ENCODE results near the gene GDNF.

Gene GDNF

DNA sequence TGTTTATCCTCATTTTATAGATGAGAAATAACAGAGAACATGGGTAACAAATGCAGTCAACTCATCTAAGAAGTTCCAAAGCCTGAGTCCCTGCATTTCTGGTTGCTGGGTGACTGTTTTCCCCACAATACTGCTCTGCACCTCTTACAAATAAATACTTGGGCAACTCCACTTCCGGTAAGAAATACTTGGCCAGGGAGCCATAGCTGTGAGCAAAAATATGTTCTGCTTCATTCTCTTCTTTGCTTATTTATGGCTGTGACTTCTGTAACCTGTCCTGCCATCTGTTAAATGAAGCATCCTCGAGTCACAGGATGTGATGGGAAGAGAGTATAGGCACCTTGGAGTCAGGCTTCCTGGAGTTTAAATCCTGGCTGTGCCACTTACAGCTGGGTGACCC, 49.9 kb downstream of the GDNF start:
- no peak for ATAC-seq
- TF ChIP-seq ZNF565 (CRISPR knock-in tag; conservative IDR thresholded peaks at IDR 0.05; ENCODE audit: low read depth) = no peak
- no peak for TF ChIP-seq PPARA (CRISPR knock-in tag; IDR thresholded peaks at IDR 0.05; ENCODE audit: borderline replicate concordance)
- no peak for TF ChIP-seq TCF4 (CRISPR knock-in tag; IDR thresholded peaks at IDR 0.05; ENCODE audit: borderline replicate concordance)
- TF ChIP-seq, protein P1, sequence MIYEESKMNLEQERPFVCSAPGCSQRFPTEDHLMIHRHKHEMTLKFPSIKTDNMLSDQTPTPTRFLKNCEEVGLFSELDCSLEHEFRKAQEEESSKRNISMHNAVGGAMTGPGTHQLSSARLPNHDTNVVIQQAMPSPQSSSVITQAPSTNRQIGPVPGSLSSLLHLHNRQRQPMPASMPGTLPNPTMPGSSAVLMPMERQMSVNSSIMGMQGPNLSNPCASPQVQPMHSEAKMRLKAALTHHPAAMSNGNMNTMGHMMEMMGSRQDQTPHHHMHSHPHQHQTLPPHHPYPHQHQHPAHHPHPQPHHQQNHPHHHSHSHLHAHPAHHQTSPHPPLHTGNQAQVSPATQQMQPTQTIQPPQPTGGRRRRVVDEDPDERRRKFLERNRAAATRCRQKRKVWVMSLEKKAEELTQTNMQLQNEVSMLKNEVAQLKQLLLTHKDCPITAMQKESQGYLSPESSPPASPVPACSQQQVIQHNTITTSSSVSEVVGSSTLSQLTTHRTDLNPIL (CRISPR knock-in tag; IDR thresholded peaks at IDR 0.05; ENCODE audit: low read depth) = no peak

DNA sequence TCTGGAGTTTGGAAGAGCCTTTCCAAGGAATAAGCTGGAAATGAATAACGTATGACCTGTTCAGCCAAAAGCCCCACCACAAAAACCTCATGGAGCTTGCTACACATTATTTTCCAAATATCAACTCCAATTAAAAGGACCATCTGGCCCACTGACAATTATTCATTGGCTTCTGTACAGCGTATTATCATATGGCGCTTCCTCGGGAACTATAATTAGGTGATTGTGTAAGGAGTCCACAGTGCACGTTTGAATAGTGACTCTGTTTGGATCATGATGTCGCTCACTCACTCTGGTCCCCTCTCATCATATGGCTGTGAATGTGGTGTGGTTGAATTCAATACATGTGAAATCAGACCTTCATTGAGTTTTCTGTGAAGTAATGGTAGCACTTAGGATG, 52.1 kb downstream of the GDNF start:
- no peak for TF ChIP-seq PPARA (CRISPR knock-in tag; IDR thresholded peaks at IDR 0.05; ENCODE audit: borderline replicate concordance)
- no peak for TF ChIP-seq BACH2 (CRISPR knock-in tag; IDR thresholded peaks at IDR 0.05; ENCODE audit: borderline replicate concordance)
- no peak for TF ChIP-seq ZNF565 (CRISPR knock-in tag; conservative IDR thresholded peaks at IDR 0.05; ENCODE audit: low read depth)
- no peak for TF ChIP-seq ISL1 (CRISPR knock-in tag; IDR thresholded peaks at IDR 0.05)
- no peak for TF ChIP-seq TOX (CRISPR knock-in tag; IDR thresholded peaks at IDR 0.05; ENCODE audit: borderline replicate concordance)
- no peak for TF ChIP-seq ZFP30 (CRISPR knock-in tag; IDR thresholded peaks at IDR 0.05)
- TF ChIP-seq TCF4 (CRISPR knock-in tag; IDR thresholded peaks at IDR 0.05; ENCODE audit: borderline replicate concordance) = no peak
- no peak for TF ChIP-seq CSDC2 (CRISPR knock-in tag; IDR thresholded peaks at IDR 0.05)
- TF ChIP-seq ZNF8 (CRISPR knock-in tag; IDR thresholded peaks at IDR 0.05) = no peak
- TF ChIP-seq, protein P1 (CRISPR knock-in tag; IDR thresholded peaks at IDR 0.05; ENCODE audit: low read depth) = no peak
- no peak for TF ChIP-seq GLIS3 (CRISPR knock-in tag; IDR thresholded peaks at IDR 0.05)
- TF ChIP-seq, protein P2, sequence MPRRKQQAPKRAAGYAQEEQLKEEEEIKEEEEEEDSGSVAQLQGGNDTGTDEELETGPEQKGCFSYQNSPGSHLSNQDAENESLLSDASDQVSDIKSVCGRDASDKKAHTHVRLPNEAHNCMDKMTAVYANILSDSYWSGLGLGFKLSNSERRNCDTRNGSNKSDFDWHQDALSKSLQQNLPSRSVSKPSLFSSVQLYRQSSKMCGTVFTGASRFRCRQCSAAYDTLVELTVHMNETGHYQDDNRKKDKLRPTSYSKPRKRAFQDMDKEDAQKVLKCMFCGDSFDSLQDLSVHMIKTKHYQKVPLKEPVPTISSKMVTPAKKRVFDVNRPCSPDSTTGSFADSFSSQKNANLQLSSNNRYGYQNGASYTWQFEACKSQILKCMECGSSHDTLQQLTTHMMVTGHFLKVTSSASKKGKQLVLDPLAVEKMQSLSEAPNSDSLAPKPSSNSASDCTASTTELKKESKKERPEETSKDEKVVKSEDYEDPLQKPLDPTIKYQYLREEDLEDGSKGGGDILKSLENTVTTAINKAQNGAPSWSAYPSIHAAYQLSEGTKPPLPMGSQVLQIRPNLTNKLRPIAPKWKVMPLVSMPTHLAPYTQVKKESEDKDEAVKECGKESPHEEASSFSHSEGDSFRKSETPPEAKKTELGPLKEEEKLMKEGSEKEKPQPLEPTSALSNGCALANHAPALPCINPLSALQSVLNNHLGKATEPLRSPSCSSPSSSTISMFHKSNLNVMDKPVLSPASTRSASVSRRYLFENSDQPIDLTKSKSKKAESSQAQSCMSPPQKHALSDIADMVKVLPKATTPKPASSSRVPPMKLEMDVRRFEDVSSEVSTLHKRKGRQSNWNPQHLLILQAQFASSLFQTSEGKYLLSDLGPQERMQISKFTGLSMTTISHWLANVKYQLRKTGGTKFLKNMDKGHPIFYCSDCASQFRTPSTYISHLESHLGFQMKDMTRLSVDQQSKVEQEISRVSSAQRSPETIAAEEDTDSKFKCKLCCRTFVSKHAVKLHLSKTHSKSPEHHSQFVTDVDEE (CRISPR knock-in tag; IDR thresholded peaks at IDR 0.05) = no peak
- no peak for TF ChIP-seq ZNF70 (CRISPR knock-in tag; IDR thresholded peaks at IDR 0.05)
- TF ChIP-seq, protein P3, sequence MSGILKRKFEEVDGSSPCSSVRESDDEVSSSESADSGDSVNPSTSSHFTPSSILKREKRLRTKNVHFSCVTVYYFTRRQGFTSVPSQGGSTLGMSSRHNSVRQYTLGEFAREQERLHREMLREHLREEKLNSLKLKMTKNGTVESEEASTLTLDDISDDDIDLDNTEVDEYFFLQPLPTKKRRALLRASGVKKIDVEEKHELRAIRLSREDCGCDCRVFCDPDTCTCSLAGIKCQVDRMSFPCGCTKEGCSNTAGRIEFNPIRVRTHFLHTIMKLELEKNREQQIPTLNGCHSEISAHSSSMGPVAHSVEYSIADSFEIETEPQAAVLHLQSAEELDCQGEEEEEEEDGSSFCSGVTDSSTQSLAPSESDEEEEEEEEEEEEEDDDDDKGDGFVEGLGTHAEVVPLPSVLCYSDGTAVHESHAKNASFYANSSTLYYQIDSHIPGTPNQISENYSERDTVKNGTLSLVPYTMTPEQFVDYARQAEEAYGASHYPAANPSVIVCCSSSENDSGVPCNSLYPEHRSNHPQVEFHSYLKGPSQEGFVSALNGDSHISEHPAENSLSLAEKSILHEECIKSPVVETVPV (CRISPR knock-in tag; IDR thresholded peaks at IDR 0.05) = no peak
- TF ChIP-seq ZC3H10 (CRISPR knock-in tag; IDR thresholded peaks at IDR 0.05) = no peak
- no peak for TF ChIP-seq RARB (CRISPR knock-in tag; IDR thresholded peaks at IDR 0.05)
- TF ChIP-seq SNAI2 (CRISPR knock-in tag; IDR thresholded peaks at IDR 0.05) = no peak
- TF ChIP-seq, protein P4, sequence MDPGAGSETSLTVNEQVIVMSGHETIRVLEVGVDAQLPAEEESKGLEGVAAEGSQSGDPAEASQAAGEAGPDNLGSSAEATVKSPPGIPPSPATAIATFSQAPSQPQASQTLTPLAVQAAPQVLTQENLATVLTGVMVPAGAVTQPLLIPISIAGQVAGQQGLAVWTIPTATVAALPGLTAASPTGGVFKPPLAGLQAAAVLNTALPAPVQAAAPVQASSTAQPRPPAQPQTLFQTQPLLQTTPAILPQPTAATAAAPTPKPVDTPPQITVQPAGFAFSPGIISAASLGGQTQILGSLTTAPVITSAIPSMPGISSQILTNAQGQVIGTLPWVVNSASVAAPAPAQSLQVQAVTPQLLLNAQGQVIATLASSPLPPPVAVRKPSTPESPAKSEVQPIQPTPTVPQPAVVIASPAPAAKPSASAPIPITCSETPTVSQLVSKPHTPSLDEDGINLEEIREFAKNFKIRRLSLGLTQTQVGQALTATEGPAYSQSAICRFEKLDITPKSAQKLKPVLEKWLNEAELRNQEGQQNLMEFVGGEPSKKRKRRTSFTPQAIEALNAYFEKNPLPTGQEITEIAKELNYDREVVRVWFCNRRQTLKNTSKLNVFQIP (CRISPR knock-in tag; IDR thresholded peaks at IDR 0.05; ENCODE audit: borderline replicate concordance, low read depth) = no peak
- no peak for TF ChIP-seq OSR1 (CRISPR knock-in tag; IDR thresholded peaks at IDR 0.05)
- no peak for TF ChIP-seq ARNTL (CRISPR knock-in tag; IDR thresholded peaks at IDR 0.05; ENCODE audit: borderline replicate concordance, low read depth)
- ATAC-seq = no peak

DNA sequence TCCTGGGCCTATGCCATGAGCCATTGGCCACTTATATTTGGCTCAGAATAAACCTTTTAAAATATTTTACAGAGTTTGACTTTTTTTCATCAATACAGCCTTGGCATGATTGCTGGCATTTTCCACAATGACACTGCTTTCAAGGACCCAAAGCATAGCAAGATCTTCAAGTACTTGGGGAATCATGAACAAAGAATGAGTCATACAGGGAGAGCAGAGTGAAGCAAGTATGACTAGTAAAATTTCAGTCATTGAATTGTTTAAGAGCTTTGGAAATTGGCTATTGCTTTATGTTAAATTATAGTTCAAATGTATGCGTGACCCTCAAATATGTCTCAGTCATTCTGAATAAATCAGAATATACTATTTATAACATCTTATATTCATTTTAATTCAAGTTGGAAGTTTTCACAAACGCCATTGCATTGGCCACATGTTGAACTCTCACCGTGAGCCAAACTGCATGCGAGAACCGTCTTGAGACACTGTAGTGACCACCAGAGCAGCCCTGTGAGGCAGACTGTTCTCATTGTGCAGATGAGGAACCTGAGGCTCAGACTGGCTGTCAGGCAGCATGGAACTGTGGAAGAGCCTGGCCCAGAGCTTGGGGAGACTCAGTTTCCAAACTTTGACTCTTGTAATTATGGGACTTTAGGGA, 52.9 kb downstream of the GDNF start:
- TF ChIP-seq PPARA (CRISPR knock-in tag; IDR thresholded peaks at IDR 0.05; ENCODE audit: borderline replicate concordance) (no peak), GLIS3 (CRISPR knock-in tag; IDR thresholded peaks at IDR 0.05) (no peak), TCF4 (CRISPR knock-in tag; IDR thresholded peaks at IDR 0.05; ENCODE audit: borderline replicate concordance) (no peak), ISL1 (CRISPR knock-in tag; IDR thresholded peaks at IDR 0.05) (no peak), ZNF70 (CRISPR knock-in tag; IDR thresholded peaks at IDR 0.05) (no peak), ZC3H10 (CRISPR knock-in tag; IDR thresholded peaks at IDR 0.05) (no peak), OSR1 (CRISPR knock-in tag; IDR thresholded peaks at IDR 0.05) (no peak), CSDC2 (CRISPR knock-in tag; IDR thresholded peaks at IDR 0.05) (no peak), TOX (CRISPR knock-in tag; IDR thresholded peaks at IDR 0.05; ENCODE audit: borderline replicate concordance) (no peak), SNAI2 (CRISPR knock-in tag; IDR thresholded peaks at IDR 0.05) (no peak), BACH2 (CRISPR knock-in tag; IDR thresholded peaks at IDR 0.05; ENCODE audit: borderline replicate concordance) (no peak), RARB (CRISPR knock-in tag; IDR thresholded peaks at IDR 0.05) (no peak), ZNF565 (CRISPR knock-in tag; conservative IDR thresholded peaks at IDR 0.05; ENCODE audit: low read depth) (no peak), ZNF8 (CRISPR knock-in tag; IDR thresholded peaks at IDR 0.05) (no peak)
- TF ChIP-seq, protein P1 (CRISPR knock-in tag; IDR thresholded peaks at IDR 0.05; ENCODE audit: low read depth) = no peak
- TF ChIP-seq, protein P5, sequence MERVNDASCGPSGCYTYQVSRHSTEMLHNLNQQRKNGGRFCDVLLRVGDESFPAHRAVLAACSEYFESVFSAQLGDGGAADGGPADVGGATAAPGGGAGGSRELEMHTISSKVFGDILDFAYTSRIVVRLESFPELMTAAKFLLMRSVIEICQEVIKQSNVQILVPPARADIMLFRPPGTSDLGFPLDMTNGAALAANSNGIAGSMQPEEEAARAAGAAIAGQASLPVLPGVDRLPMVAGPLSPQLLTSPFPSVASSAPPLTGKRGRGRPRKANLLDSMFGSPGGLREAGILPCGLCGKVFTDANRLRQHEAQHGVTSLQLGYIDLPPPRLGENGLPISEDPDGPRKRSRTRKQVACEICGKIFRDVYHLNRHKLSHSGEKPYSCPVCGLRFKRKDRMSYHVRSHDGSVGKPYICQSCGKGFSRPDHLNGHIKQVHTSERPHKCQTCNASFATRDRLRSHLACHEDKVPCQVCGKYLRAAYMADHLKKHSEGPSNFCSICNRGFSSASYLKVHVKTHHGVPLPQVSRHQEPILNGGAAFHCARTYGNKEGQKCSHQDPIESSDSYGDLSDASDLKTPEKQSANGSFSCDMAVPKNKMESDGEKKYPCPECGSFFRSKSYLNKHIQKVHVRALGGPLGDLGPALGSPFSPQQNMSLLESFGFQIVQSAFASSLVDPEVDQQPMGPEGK (CRISPR knock-in tag; IDR thresholded peaks at IDR 0.05; ENCODE audit: borderline replicate concordance) = no peak
- ATAC-seq = peak; percentile 33; the same call in 1 of the 3 replicates
